22Rv1 (cell line): ENCODE data around the gene TLL2.

Source experiments
- ZFX ChIP-seq: fragments of 450-650 bp; IDR thresholded peaks from 2 replicates; pipeline ENCODE4 v1.6.1; 2017; ENCODE audit warnings: antibody characterized with exemption, borderline replicate concordance
- TF ChIP-seq, protein P1 (sequence below): fragments of 450-650 bp; IDR thresholded peaks from 2 replicates; pipeline ENCODE4 v1.5.1; 2017; ENCODE audit warnings: mild to moderate bottlenecking

- TF ChIP-seq, protein P1, sequence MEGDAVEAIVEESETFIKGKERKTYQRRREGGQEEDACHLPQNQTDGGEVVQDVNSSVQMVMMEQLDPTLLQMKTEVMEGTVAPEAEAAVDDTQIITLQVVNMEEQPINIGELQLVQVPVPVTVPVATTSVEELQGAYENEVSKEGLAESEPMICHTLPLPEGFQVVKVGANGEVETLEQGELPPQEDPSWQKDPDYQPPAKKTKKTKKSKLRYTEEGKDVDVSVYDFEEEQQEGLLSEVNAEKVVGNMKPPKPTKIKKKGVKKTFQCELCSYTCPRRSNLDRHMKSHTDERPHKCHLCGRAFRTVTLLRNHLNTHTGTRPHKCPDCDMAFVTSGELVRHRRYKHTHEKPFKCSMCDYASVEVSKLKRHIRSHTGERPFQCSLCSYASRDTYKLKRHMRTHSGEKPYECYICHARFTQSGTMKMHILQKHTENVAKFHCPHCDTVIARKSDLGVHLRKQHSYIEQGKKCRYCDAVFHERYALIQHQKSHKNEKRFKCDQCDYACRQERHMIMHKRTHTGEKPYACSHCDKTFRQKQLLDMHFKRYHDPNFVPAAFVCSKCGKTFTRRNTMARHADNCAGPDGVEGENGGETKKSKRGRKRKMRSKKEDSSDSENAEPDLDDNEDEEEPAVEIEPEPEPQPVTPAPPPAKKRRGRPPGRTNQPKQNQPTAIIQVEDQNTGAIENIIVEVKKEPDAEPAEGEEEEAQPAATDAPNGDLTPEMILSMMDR, result no peak
- TF ChIP-seq ZFX, result no peak
These were observed 66.6 kb downstream of the TLL2 start for GRCh38 chr10:96446966-96447596.
